ENCODE results near the gene SUSD4.

The SUSD4 gene

DNA sequence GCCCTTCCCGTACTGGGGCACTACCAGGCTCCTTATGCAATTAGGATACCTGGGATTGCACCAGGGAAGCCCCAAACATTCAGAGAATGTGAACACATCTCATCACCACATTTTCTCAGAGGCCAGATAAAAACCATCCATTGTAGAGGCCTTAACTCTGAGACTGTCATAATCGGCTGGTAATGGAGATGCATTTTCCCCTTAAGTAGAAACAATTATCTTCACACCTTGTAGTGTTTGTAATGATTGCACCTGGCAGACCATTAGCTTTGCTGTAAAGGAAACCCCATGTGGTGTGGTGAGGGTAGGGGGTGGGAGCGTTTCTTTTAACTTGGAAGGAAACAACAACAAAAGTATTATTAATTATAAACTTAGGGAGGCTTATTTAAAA lies 131.0 kb downstream of the SUSD4 start:
- no peak for DNase-seq

DNA sequence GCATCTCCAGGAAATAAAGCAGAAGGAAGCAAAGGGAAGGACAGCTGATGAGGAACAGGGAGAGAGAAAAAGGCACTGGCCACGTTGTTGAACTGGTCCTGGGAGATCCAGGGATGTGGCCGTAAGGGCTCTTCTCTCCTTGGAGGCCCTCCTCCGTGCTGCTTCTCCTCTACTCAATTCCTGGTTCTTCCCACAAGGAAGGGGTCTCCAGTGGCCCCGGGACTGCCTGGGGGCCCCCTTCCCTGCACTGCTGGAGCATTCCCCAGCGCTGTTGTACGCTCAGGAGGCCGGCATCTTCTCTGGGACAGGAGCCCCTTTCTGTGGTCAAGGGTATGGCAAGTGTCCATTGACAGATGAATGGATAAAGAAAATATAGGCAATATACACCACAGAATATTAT lies 132.4 kb downstream of the SUSD4 start:
- DNase-seq: no peak

DNA sequence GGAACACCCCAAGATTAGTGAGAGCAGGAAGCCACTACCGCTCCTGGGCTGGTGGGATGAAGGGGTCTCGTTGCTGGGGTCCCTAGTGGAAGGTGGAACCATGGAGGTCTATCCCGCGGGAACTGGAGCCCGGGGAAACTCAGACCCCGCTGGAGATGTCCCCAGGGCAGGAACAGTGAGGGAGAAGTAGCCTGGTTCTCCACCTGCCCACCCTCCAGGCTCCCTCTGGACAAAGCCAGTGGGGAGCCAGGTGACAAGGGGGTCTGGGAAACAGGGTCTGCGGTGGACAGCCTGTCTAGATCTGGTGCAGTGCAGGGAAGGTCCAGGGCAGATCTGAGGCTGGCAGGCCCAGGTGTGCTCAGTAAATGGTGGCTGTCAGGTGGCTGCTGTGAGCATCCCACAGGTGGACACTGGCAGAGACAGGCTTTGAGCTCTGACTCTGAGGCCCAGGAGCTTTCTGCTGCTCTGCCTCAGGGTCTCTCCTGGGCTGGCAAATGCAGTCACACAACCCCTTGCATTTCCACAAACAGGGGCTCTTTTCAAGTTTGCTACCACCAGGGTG lies 132.9 kb downstream of the SUSD4 start:
- no peak for DNase-seq

- DNase-seq: no peak
Observed at GRCh38 chr1:223230161-223230881, 133.7 kb downstream of the SUSD4 start.

- DNase-seq: no peak
Observed at GRCh38 chr1:223229756-223230155, 134.2 kb downstream of the SUSD4 start.

- no peak for DNase-seq
Observed at GRCh38 chr1:223228931-223229528, 134.9 kb downstream of the SUSD4 start.

- DNase-seq: no peak
Observed at GRCh38 chr1:223228201-223228600, 135.8 kb downstream of the SUSD4 start.

GRCh38 chr1:223227486-223228196 lies 136.3 kb downstream of the SUSD4 start:
- no peak for DNase-seq

GRCh38 chr1:223227031-223227430 lies 136.9 kb downstream of the SUSD4 start:
- DNase-seq: no peak

- DNase-seq: no peak
Observed at GRCh38 chr1:223226271-223226670, 137.7 kb downstream of the SUSD4 start.

GRCh38 chr1:223225481-223225880 lies 138.5 kb downstream of the SUSD4 start:
- no peak for DNase-seq

DNA sequence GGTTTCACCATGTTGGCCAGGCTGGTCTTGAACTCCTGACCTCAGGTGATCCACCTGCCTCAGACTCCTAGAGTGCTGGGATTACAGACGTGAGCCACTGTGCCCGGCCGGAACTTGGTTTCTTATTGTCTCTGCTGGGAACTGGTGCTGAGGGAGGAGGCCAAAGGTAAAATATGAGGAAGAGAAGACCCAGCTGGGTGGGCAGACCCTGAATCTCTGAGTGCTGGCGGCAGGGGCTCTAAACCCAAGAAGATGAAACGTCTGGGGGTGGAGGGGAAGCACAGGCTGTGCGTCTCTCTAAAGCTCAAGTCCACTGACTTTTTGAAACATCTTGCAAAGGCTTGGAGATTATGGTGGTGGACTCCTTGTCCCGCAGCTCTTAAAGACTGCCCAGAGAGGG lies 138.9 kb downstream of the SUSD4 start:
- no peak for DNase-seq

- no peak for DNase-seq
Observed at GRCh38 chr1:223224465-223224864, 139.5 kb downstream of the SUSD4 start.

- no peak for DNase-seq
Observed at GRCh38 chr1:223223091-223223995, 140.6 kb downstream of the SUSD4 start.

- no peak for DNase-seq
Observed at GRCh38 chr1:223222377-223222776, 141.6 kb downstream of the SUSD4 start.

DNA sequence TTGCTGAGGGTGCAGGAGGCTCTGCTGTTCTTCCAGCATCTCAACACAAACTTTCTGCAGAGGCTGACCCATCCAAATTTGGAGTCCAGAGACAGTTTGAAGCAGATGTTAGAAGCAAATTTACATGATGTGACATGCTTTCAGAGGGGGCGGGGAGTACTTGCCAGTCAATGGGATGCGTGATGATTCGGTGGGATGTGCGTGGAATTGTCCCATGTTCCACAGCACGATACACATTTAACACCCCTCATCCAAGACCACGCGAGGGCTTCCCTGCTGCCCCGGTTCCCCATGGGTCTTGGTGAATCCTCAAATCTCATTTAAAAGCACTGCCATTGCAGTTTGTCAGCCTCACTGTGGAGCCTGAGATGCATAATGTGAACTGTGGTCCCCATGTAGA lies 142.3 kb downstream of the SUSD4 start:
- DNase-seq: no peak

GRCh38 chr1:223219846-223220610 lies 143.9 kb downstream of the SUSD4 start:
- DNase-seq: no peak

- DNase-seq: no peak
Observed at GRCh38 chr1:223219318-223219635, 144.7 kb downstream of the SUSD4 start.

DNA sequence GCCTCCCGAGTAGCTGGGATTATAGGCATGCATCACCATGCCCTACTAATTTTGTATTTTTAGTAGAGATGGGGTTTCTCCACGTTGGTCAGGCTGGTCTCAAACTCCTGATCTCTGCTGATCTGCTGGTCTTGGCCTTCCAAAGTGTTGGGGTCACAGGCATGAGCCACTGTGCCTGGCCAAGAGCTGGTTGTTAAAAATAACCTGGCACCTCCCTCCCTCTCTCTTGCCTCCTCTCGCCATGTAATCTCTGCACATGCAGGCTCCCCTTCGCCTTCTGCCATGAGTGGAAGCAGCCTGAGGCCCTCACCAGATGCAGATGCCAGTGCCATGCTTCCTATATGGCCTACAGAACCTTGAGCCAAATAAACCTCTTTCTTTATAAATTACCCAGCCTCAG lies 146.2 kb downstream of the SUSD4 start:
- DNase-seq: no peak

DNA sequence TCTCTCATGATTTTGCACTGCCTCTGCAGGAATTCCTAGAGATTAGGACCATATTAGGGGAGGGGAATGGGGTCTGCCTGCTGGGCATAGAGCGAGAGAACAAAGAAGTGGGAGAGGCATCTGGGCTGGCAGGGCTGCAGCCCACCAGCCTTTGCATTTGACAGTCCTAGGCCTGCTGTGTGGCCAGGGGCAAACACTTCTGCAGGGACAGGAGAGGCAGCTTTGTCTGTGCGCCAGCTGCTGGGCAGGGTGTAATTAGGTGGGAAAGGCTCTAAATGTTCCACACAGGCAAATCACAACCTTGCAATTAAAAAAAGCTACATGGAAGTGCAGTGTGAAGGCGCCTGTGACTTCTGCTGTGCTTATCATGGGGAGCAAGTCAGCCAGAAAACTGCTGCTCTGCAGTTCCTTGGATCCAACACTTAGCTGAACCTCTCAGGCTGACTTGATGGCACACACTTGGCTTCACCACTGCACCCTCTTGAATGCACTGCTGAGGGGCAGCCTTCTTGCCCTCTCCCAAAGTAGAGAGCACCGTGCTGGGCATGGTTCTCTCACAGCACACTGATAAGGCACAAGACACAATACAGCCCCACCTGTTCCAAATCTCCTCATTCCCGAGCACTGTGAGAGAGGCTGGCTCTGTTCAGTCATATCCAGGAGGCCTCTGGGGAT lies 147.3 kb downstream of the SUSD4 start:
- DNase-seq: no peak
